Urinary bladder (tissue), 4 donors: ENCODE measurements around the gene OVCA2. TPM values are rescaled to one million over a fixed set of nuclear protein-coding genes. Genes with fewer than 3 reads are reported as not detected.
A peak's percentile ranks its signal among the peaks of the same experiment; 100 is the strongest.

Experiments used
- DNase-seq: peaks from one replicate; pipeline ENCODE4 v3.0.0-alpha.2; 2015; ENCODE audit errors: extremely low spot score
- H3K27ac ChIP-seq: one replicate; pipeline ENCODE4 v1.5.1; 2013; ENCODE audit warnings: low read depth, mild to moderate bottlenecking, moderate library complexity
- H3K36me3 ChIP-seq: one replicate; pipeline ENCODE4 v1.6.1; 2013; ENCODE audit warnings: mild to moderate bottlenecking, moderate library complexity; ENCODE audit not compliant: insufficient read depth
- H3K4me1 ChIP-seq: one replicate; pipeline ENCODE4 v1.6.1; 2013; ENCODE audit warnings: mild to moderate bottlenecking, moderate library complexity; ENCODE audit not compliant: insufficient read depth
- H3K4me3 ChIP-seq: one replicate; pipeline ENCODE4 v1.5.1; 2013; ENCODE audit warnings: low read depth, low read length
- WGBS: extraction: QIAGEN DNeasy Blood & Tissue Kit; methylation state at CpG from one replicate; pipeline ENCODE4 v1.1.7; 2013; 5-methylcytosine and 5-hydroxymethylcytosine counted together
- polyA plus RNA-seq: library from polyadenylated mRNA; stranded (reverse); fragments of 200-250 nt; gene quantifications from one replicate; pipeline ENCODE4 v1.2.3, GENCODE V29; 2013
- total RNA-seq: library from RNA; depleted of rRNA; stranded (reverse); fragments of >200 nt; gene quantifications from one replicate; pipeline ENCODE4 v1.2.3, GENCODE V29; 2014
- donor health status: healthy with polysubstance abuse.
- donor health status: healthy.

The OVCA2 gene
- total and polyA plus RNA-seq, 2 donors: 9.5 to 40.1 TPM

DNA sequence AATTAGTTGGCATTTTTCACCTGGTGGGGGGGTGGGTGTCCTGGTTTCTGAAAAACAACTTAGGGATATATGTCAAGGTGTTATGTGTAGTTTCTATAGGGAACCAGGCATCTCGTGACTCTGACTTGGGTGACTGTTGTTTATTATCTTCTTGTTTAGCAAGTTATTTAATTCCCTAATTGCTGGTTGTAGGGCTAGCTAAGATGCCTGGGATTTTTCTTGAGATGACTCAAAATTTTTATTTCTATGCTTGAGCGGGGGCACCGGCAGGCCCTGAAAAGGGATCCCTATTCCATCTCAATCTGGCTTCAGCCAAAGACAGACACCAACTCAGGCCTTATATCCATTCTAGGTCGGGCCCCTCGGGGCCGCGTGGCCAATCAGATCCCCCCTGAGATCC lies 8.7 kb upstream of the OVCA2 start:
- Histone ChIP-seq H3K4me1 (peaks cover 5% of the 10 kb centered on the region), H3K36me3 (peaks cover 5% of the 10 kb centered on the region), H3K27ac (no peak overlapping the region), H3K4me3 (no peak overlapping the region)
- DNase-seq: no peak
- whole genome bisulfite sequencing: 93% methylated on average over 7 of the region's 7 CpGs

DNA sequence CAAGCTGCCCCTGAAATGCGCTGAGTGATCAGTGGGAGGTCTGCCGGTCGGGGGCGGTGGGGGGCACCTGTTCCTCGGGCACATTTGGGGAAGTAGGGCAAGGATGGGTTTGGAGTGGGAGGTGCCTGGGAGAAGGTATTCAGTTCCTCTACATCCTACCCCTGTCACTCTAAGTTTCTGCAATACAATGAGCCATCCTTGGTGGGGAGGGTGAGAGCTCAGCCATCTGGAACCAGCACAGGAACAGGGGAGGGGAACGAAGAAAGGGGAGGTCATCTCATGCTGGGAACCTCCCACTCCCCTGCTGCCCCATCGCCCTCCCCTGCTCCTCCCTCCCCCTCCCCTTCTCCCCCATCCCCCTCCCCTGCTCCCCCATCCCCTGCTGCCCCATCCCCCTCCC lies 7.7 kb upstream of the OVCA2 start:
- peaks cover 5% of the 10 kb centered on the region for H3K4me1 ChIP-seq
- no peak overlapping the region for H3K27ac ChIP-seq
- WGBS: 86% methylated on average over 7 of the region's 7 CpGs
- H3K36me3 ChIP-seq: peaks cover 5% of the 10 kb centered on the region
- DNase-seq: no peak
- no peak overlapping the region for H3K4me3 ChIP-seq

DNA sequence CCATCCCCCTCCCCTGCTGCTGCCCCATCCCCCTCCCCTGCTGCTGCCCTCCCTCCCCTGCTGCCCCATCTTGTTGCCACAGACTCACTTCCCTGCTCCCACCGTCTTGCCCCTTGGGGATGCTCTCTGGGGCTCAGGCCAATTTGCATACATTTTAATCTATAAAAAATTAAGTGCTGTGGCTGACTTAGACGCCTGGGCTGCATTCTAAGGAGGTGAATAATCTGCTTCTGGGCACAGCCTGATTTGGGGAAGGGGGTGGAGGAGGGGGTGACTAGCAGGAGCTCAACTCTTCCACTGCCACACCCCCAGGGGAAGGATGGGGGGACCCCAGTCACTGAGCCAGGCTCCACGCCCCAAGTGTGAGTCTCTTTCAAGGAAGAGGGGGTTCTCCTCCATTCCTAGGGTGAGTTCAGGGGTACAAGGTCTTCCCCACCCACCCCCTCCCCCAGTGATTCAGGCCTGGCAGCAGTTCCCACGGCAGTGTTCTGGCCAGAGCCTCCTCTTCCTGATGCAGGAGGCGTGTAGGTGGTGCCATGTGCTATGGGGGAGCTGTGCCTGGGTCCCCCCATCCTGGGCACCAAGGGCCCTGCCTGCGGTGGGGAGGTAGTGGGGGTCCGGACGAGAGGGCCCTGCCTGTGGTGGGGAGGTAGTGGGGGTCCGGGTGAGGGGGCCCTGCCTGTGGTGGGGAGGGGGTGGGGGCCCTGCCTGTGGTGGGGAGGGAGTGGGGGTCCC lies 6.8 kb upstream of the OVCA2 start:
- Histone ChIP-seq H3K36me3 (peaks cover 7% of the 10 kb centered on the region), H3K27ac (no peak overlapping the region)
- 57% methylated on average over 9 of the region's 9 CpGs for WGBS

GRCh38 chr17:2035541-2036488 lies 6.0 kb upstream of the OVCA2 start:
- H3K4me1 ChIP-seq: peaks cover 3% of the 10 kb centered on the region
- peaks cover 9% of the 10 kb centered on the region for H3K36me3 ChIP-seq
- WGBS: 89% methylated on average over 29 of the region's 29 CpGs
- DNase-seq: no peak
- no peak overlapping the region for H3K4me3 ChIP-seq
- H3K27ac ChIP-seq: no peak overlapping the region

More for the DNA sequence above, 6.8 kb upstream of the OVCA2 start:
- Histone ChIP-seq H3K4me1 (peaks cover 5% of the 10 kb centered on the region), H3K4me3 (no peak overlapping the region)
- DNase-seq: no peak

- Histone ChIP-seq H3K4me3 (no peak overlapping the region), H3K27ac (no peak overlapping the region), H3K4me1 (peaks cover 1% of the 10 kb centered on the region), H3K36me3 (peaks cover 9% of the 10 kb centered on the region)
- DNase-seq: no peak
- WGBS: 91% methylated on average over 10 of the region's 10 CpGs
These were observed 4.7 kb upstream of the OVCA2 start for GRCh38 chr17:2037155-2037554.

- no peak overlapping the region for H3K27ac ChIP-seq
- H3K4me3 ChIP-seq: no peak overlapping the region
- 90% methylated on average over 7 of the region's 7 CpGs for WGBS
- no peaks in the 10 kb centered on the region for H3K4me1 ChIP-seq
- H3K36me3 ChIP-seq: peaks cover 9% of the 10 kb centered on the region
- no peak for DNase-seq
These were observed 1.5 kb upstream of the OVCA2 start for GRCh38 chr17:2040219-2040827.

DNA sequence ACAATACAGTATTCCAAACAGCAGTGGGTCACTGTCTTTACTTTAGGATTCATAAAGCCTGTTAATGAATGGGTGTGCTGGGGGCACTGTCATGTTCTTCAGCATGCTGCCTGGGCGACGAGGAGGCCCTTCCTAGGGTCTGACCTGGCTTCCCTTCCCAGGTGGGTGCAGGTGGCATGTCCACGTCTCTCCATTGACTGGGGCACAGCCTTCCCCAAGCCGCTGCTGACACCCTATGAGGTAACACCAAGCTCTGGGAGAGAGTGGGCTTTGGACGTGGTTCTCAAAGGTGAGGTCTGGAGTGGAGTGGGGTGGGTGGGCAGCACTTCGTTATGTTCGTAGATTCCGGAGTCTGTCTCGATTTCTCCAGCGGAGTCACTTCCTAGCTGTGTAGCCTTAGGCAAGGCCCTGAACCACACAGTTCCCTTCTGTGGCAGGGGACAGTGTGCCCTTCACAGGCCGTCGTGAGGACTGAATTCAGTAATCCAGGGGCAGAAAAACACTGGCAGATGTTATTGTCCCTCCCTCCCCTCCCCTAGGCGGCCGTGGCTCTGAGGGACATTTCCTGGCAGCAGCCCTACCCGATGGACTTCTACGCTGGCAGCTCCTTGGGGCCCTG lies 771 bp upstream of the OVCA2 start:
- Histone ChIP-seq H3K36me3 (peaks cover 7% of the 10 kb centered on the region), H3K4me1 (no peaks in the 10 kb centered on the region), H3K27ac (peak overlapping the region; percentile 76), H3K4me3 (peak overlapping the region; percentile 57)
- no peak for DNase-seq
- 48% methylated on average over 16 of the region's 16 CpGs for WGBS

DNA sequence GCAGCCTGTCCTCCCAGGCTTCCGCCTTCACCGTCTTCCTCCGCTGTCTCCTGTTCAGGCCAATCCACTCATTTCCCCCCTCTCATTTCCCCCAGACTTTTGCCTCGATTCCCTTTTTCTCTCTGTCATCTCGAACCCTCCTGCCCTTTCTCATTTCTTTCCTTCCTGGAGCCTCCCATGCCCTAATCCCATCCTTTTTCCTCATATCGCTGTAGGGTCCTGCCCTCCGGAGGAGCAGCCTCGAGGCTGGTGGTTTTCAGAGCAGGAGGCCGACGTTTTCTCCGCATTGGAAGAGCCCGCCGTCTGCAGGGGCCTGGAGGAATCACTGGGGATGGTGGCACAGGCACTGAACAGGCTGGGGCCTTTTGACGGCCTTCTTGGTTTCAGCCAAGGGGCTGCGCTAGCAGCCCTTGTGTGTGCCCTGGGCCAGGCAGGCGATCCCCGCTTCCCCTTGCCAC lies 597 bp downstream of the OVCA2 start:
- WGBS: 13% methylated on average over 17 of the region's 17 CpGs
- Histone ChIP-seq H3K4me1 (no peaks in the 10 kb centered on the region), H3K4me3 (peak overlapping the region; percentile 57), H3K27ac (peak overlapping the region; percentile 68), H3K36me3 (peaks cover 4% of the 10 kb centered on the region)
- no peak for DNase-seq

DNA sequence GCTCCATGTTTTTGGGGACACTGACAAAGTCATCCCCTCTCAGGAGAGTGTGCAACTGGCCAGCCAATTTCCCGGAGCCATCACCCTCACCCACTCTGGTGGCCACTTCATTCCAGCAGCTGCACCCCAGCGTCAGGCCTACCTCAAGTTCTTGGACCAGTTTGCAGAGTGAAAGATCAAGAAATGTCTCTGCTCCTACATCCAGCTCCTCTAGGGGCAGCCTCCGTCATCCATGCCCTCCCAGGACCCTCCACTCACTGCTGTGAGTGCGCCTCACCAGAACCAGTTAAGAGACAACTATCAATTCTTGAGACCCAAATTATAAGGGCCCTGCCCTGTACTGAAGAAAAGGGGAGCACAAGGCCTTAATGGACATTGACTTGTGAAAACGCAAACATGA lies 1.1 kb downstream of the OVCA2 start:
- peaks cover 4% of the 10 kb centered on the region for H3K36me3 ChIP-seq
- 80% methylated on average over 5 of the region's 5 CpGs for WGBS
- H3K27ac ChIP-seq: no peak overlapping the region
- DNase-seq: no peak
- no peak overlapping the region for H3K4me3 ChIP-seq
- no peaks in the 10 kb centered on the region for H3K4me1 ChIP-seq

DNA sequence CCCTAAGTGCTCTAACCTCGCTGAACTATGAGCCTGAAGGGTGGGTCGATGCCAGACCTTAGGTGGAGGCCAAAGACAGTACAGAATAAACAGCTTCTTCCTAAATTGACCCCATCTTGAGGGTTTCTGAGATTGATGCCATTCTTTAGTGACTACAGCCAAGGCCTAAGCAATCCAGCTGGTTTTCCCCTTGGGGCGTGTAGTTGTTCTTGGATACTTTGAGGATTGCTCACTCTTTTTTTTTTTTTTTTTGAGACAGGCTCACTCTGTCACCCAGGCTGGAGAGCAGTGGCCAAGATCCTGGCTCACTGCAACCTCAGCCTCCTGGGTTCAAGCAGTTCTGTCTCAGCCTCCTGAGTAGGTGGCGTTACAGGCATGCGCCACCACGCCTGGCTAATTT lies 2.0 kb downstream of the OVCA2 start:
- Histone ChIP-seq H3K36me3 (peaks cover 4% of the 10 kb centered on the region), H3K4me1 (no peaks in the 10 kb centered on the region), H3K27ac (no peak overlapping the region), H3K4me3 (no peak overlapping the region)
- DNase-seq: no peak
- 84% methylated on average over 6 of the region's 6 CpGs for WGBS

GRCh38 chr17:2044263-2044894 lies 2.6 kb downstream of the OVCA2 start:
- Histone ChIP-seq H3K27ac (no peak overlapping the region), H3K4me3 (no peak overlapping the region), H3K36me3 (peaks cover 4% of the 10 kb centered on the region), H3K4me1 (peaks cover 2% of the 10 kb centered on the region)
- 94% methylated on average over 5 of the region's 5 CpGs for WGBS
- no peak for DNase-seq

- Histone ChIP-seq H3K27ac (no peak overlapping the region), H3K4me1 (peaks cover 2% of the 10 kb centered on the region), H3K36me3 (no peaks in the 10 kb centered on the region), H3K4me3 (no peak overlapping the region)
- no peak for DNase-seq
- 86% methylated on average over 6 of the region's 6 CpGs for WGBS
These were observed 5.8 kb downstream of the OVCA2 start for GRCh38 chr17:2047590-2047989.

- no peak overlapping the region for H3K27ac ChIP-seq
- no peak for DNase-seq
- no peaks in the 10 kb centered on the region for H3K36me3 ChIP-seq
- H3K4me1 ChIP-seq: peaks cover 2% of the 10 kb centered on the region
- WGBS: 20% methylated on average over 9 of the region's 9 CpGs
- H3K4me3 ChIP-seq: no peak overlapping the region
These were observed 7.0 kb downstream of the OVCA2 start for GRCh38 chr17:2048805-2049204.
